NT2/D1 (cell line): ENCODE results near the gene ARRDC3.

Source experiments
- DNase-seq: peaks from one replicate; pipeline ENCODE4 v3.0.0-alpha.2; 2011; ENCODE audit warnings: low read depth, low spot score
- H3K27me3 ChIP-seq: 2 replicates; pipeline ENCODE4 v1.6.0; 2011; ENCODE audit warnings: mild to moderate bottlenecking; ENCODE audit not compliant: insufficient read length, insufficient read depth
- H3K36me3 ChIP-seq: 2 replicates; pipeline ENCODE4 v1.6.1; 2011; ENCODE audit warnings: mild to moderate bottlenecking, low read length, mixed read lengths; ENCODE audit not compliant: insufficient read depth, insufficient read length
- H3K4me1 ChIP-seq: 2 replicates; pipeline ENCODE4 v1.5.1; 2011; ENCODE audit not compliant: insufficient read depth, insufficient read length
- H3K4me3 ChIP-seq: 2 replicates; pipeline ENCODE4 v1.5.1; 2011; ENCODE audit warnings: low read depth; ENCODE audit not compliant: insufficient read length
- H3K9ac ChIP-seq: 2 replicates; pipeline ENCODE4 v1.6.0; 2011; ENCODE audit warnings: low read depth; ENCODE audit not compliant: insufficient read length
- H3K9me3 ChIP-seq: 2 replicates; pipeline ENCODE4 v1.5.1; 2011; ENCODE audit warnings: mild to moderate bottlenecking, low read length; ENCODE audit not compliant: insufficient read depth
- SUZ12 ChIP-seq: IDR thresholded peaks from 2 replicates; pipeline ENCODE4 v1.6.1; 2011; ENCODE audit not compliant: insufficient read length, insufficient read depth; ENCODE audit errors: extremely low read depth
- YY1 ChIP-seq: IDR thresholded peaks from 2 replicates; pipeline ENCODE4 v1.6.1; 2011; ENCODE audit not compliant: insufficient read length, insufficient read depth
- ZNF274 ChIP-seq: IDR thresholded peaks from 2 replicates; pipeline ENCODE4 v1.6.1; 2011; ENCODE audit warnings: mild to moderate bottlenecking, low read depth, low read length

ARRDC3 gene

DNA sequence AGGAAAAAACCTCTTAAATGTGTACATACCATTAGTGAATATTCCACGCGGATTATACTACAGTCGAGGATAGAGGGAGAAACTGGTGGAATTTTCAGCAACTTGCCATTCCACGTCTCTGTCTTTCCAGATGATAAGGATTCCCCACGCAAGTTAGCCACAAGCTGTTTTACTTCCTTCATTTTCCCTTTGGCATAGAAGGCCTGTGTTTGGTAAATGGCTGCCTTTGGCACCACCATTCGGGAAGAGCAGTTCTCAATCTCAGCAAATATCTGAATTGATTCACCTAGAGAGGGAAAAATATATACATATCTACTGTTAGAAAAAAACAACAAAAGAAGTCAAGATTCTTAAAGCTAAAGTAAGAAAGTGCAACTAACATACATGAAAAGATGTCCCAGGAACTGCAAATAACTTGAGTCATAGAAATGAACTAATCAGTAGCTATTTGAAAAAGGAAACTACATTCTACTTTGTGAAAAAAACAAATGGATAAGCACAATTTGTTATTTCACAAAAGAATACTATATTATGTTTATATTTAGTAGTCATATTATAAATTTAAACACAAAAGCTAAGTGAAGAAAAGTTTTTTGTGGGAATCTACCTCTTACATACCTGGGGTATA is 8.1 kb downstream of the ARRDC3 start:
- no peak for DNase-seq
- H3K4me1 ChIP-seq: no peaks in the 10 kb centered on the region
- no peaks in the 10 kb centered on the region for H3K9me3 ChIP-seq
- no peak overlapping the region for H3K4me3 ChIP-seq
- TF ChIP-seq SUZ12 (no peak), YY1 (no peak), ZNF274 (no peak)
- H3K9ac ChIP-seq: no peak overlapping the region
- no peaks in the 10 kb centered on the region for H3K27me3 ChIP-seq
- H3K36me3 ChIP-seq: peaks cover 64% of the 10 kb centered on the region

DNA sequence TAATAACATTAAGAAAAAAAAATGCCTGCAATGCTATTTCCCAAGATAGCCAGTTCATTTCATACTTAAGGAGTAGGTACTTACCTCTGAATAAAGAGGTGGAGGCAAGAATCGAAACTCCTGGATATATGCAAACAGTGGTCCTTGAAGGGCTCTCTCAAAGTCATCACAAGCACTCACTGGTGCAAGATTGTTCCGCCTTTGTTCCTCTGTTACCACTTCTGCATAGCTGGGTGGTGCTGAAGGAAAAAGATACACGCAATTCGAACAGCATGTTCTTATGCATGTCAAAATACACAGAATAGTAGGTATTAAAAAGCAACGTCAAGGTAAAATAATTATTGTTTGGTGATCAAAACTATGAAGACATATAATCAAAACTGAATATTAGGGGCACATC is 9.5 kb downstream of the ARRDC3 start:
- H3K4me1 ChIP-seq: no peaks in the 10 kb centered on the region
- no peak for DNase-seq
- H3K36me3 ChIP-seq: peaks cover 69% of the 10 kb centered on the region
- H3K9me3 ChIP-seq: no peaks in the 10 kb centered on the region
- TF ChIP-seq SUZ12: no peak
- TF ChIP-seq YY1: no peak
- H3K9ac ChIP-seq: no peak overlapping the region
- H3K27me3 ChIP-seq: no peaks in the 10 kb centered on the region
- H3K4me3 ChIP-seq: no peak overlapping the region

DNA sequence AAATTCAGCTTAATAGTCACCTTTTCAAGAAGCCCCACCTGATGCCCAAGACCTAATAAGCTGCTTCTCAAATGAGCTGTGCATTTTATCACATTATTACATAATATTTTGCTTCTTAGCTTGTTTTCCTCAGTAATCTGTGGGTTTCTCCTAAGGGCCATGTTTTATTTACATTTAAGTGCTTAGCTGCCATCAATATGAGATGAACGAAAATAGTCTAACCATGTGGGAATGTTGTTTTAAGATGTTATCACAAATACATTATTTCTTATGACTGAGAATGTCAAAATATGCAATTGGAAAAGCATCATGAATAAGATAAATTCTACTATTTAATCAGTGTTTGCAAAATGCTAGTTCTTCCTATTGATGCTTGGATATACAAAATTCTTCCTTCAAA is 10.1 kb downstream of the ARRDC3 start:
- H3K9ac ChIP-seq: no peak overlapping the region
- H3K9me3 ChIP-seq: no peaks in the 10 kb centered on the region
- H3K4me1 ChIP-seq: no peaks in the 10 kb centered on the region
- no peaks in the 10 kb centered on the region for H3K27me3 ChIP-seq
- TF ChIP-seq ZNF274 (no peak), SUZ12 (no peak), YY1 (no peak)
- no peak overlapping the region for H3K4me3 ChIP-seq
- H3K36me3 ChIP-seq: peaks cover 68% of the 10 kb centered on the region
- no peak for DNase-seq

DNA sequence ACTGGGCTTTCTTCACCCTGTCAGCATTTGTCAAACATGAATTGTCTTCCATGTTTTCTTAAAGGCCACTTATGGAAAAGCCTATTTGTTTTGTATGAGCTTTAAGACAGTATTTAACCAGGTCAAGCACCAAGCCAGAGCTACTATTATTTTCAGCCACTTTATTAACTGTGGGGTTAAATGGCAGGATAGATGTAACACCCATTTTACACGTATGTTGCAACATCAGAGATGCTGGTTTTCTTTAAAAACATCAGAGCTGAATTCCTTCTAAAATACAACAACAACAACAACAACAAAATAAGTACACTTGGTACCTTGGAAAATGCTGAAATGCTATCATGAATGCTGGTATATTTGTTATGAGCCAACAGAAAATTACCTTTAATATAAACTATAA is 13.6 kb downstream of the ARRDC3 start:
- H3K4me1 ChIP-seq: no peaks in the 10 kb centered on the region
- H3K9ac ChIP-seq: no peak overlapping the region
- no peak for TF ChIP-seq YY1
- H3K4me3 ChIP-seq: no peak overlapping the region
- no peaks in the 10 kb centered on the region for H3K27me3 ChIP-seq
- no peak for DNase-seq
- no peaks in the 10 kb centered on the region for H3K9me3 ChIP-seq
- peaks cover 41% of the 10 kb centered on the region for H3K36me3 ChIP-seq

DNA sequence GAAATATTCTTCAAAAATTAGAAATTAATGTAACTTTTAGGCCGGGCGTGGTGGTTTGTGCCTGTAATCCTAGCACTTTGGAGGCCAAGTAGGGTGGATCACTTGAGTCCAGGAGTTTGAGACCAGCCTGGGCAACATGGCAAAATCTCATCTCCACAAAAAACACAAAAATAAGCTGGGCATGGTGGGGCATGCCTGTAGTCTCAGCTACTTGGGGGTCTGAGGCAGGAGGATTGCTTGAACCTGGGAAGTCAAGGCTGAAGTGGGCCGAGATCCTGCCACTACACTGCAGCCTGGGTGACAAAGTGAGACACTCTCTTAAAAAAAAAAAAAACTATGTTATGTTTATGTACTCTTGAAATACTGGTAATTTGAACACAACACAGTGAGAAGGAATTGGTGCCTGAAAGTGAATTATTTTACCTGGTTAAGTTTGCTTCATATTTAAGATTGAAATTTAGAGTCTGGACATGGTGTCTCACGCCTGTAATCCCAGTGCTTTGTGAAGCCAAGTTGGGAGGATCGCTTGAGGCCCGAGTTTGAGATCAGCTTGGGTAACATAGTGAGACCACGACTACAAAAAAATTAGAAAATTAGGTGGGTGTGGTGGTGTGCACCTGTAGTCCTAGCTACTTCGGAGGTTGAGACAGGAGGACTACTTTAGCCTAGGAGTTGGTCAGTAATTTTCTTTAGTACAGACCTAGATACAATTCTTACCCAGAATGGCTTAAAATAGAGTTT is 15.0 kb downstream of the ARRDC3 start:
- Histone ChIP-seq H3K4me3 (no peak overlapping the region), H3K9ac (no peak overlapping the region), H3K4me1 (no peaks in the 10 kb centered on the region), H3K27me3 (no peaks in the 10 kb centered on the region), H3K9me3 (no peaks in the 10 kb centered on the region), H3K36me3 (peaks cover 29% of the 10 kb centered on the region)
- no peak for DNase-seq
- TF ChIP-seq ZNF274 (no peak), YY1 (no peak), SUZ12 (no peak)

DNA sequence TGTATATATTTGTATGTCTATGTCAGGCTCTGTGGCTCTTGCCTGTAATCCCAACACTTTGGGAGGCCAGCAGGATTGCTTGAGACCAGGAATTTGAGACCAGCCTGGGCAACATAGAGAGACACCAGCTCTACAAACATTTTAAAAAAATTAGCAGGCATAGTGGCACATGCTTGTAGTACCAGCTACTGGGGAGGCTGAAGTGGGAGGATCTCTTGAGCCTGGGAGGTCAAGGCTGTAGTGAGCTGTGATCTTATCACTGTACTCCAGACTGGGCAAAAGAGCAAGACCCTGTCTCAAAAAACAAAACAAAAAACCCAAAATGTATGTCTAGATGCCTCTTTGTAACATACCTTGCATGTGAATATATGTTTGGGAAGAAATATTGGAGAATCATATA is 15.8 kb downstream of the ARRDC3 start:
- no peaks in the 10 kb centered on the region for H3K27me3 ChIP-seq

DNA sequence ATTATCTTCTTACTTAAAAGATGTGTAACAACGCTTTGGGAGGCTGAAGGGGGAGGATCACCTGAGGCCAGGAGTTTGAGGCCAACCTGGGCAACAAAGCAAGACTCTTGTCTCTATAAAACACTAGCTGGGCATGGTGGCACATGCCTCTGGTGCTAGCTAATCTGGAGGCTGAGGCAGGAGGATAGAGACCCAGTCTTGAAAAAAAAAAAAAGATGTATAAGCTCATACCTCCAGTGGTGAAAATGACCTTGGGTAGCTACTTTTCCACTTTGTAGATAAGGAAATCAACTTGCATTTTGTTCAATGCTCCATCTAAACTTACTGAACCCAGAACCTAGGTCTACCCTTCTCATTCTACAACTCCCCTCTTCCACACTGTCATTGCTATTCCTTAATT is 16.6 kb downstream of the ARRDC3 start:
- Histone ChIP-seq H3K4me3 (no peak overlapping the region), H3K9ac (no peak overlapping the region), H3K9me3 (no peaks in the 10 kb centered on the region), H3K4me1 (peaks cover 2% of the 10 kb centered on the region), H3K36me3 (peaks cover 24% of the 10 kb centered on the region), H3K27me3 (no peaks in the 10 kb centered on the region)
- TF ChIP-seq ZNF274 (no peak), SUZ12 (no peak), YY1 (no peak)
- DNase-seq: no peak

More for the DNA sequence above, 15.8 kb downstream of the ARRDC3 start:
- no peak for DNase-seq
- Histone ChIP-seq H3K9me3 (no peaks in the 10 kb centered on the region), H3K4me3 (no peak overlapping the region), H3K36me3 (peaks cover 24% of the 10 kb centered on the region), H3K4me1 (peaks cover 2% of the 10 kb centered on the region), H3K9ac (no peak overlapping the region)
- TF ChIP-seq SUZ12 (no peak), YY1 (no peak), ZNF274 (no peak)
